ENCODE measurements around the gene SEBOX.

Gene SEBOX

DNA sequence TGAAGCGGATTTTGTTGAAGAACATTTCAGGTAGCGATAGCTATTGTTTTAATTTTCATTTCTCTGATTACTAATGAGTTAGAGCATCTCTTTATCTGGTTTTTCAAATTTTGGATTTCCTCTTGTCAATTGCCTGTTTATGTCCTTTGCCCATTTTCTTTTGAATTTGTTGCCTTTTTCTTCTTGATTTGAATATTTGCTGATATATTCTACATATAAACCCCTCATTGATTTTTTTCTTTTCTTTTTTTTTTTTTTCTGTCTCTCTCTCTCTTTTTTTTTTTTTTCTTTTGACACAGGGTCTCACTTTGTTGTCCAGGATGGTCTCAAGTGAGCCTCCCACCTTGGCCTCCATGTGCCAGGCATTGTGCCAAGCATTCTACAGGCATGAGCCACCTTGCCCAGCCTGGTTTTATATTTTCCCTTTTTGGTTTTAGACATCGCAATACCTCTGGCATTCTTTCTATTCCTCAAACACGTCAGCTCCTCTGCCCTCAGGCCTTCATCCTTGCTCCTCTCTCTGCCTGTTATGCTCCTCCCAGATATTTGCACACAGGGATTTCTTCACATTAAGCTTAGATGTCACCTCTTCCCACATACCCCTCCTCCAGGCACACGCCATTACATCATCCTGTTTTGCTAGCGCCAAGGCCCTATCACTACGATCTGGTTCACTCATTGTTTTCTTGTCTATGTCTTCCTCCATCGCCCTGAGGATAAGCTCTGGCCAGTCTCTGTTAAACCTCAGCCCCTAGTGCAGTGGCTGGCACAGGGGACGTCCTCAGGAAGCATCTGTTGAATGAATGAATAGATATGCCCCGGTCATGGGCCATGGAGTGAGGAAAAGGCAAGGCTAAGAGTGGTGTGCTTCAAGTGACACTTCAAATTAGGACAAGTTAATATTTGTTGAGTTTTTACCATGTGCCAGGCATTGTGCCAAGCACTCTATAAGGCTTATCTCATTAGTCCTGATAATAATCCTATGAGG, 15.1 kb upstream of the SEBOX start:
- in situ Hi-C loops (cut with HindIII; ENCODE audit: low pct_ligation_motif_present, low sequenced_read_pairs): no loop called here
- no peak for TF ChIP-seq CTCF (IDR thresholded peaks at IDR 0.05; ENCODE audit: low read depth, low read length, missing control alignments)
- Histone ChIP-seq H3K36me3 (replicated peaks) (no peaks in the 10 kb centered on the region), H3K27ac (no peak overlapping the region), H3K27me3 (replicated peaks) (peaks cover 6% of the 10 kb centered on the region), H3K4me3 (ENCODE audit: low read depth, low read length) (no peak overlapping the region)
- DNase-seq: no peak

GRCh38 chr17:28372945-28373274, 7.9 kb upstream of the SEBOX start:
- Histone ChIP-seq H3K27me3 (replicated peaks) (no peaks in the 10 kb centered on the region), H3K27ac (no peak overlapping the region), H3K4me3 (ENCODE audit: low read depth, low read length) (no peak overlapping the region), H3K36me3 (replicated peaks) (no peaks in the 10 kb centered on the region)
- in situ Hi-C loops (cut with HindIII; ENCODE audit: low pct_ligation_motif_present, low sequenced_read_pairs): no loop called here
- DNase-seq: no peak
- no peak for TF ChIP-seq CTCF (IDR thresholded peaks at IDR 0.05; ENCODE audit: low read depth, low read length, missing control alignments)

- no peak for DNase-seq
- TF ChIP-seq CTCF (IDR thresholded peaks at IDR 0.05; ENCODE audit: low read depth, low read length, missing control alignments): no peak
- Histone ChIP-seq H3K36me3 (replicated peaks) (no peaks in the 10 kb centered on the region), H3K27ac (peak overlapping the region; percentile 45), H3K27me3 (replicated peaks) (no peaks in the 10 kb centered on the region), H3K4me3 (ENCODE audit: low read depth, low read length) (peak overlapping the region; percentile 64)
- in situ Hi-C loops (cut with HindIII; ENCODE audit: low pct_ligation_motif_present, low sequenced_read_pairs): no loop called here
Measured at GRCh38 chr17:28372203-28372944, 7.4 kb upstream of the SEBOX start.

- peak within 1 kb of the TSS; percentile 64 for H3K4me3 ChIP-seq (ENCODE audit: low read depth, low read length)
- DNase-seq: peak; percentile 62
- TF ChIP-seq CTCF (IDR thresholded peaks at IDR 0.05; ENCODE audit: low read depth, low read length, missing control alignments): no peak
- no peaks in the 10 kb centered on the region for H3K27me3 ChIP-seq (replicated peaks)
- no peaks in the 10 kb centered on the region for H3K36me3 ChIP-seq (replicated peaks)
- peak within 1 kb of the TSS; percentile 45 for H3K27ac ChIP-seq
- in situ Hi-C loops (cut with HindIII; ENCODE audit: low pct_ligation_motif_present, low sequenced_read_pairs): no loop called here
Measured at GRCh38 chr17:28371245-28372202, 6.5 kb upstream of the SEBOX start, which contains the start of gene SARM1. Gene SARM1 (plus strand): TSS chr17:28371694. CDS start chr17:28372033, 339 bp downstream.

- in situ Hi-C loops (cut with HindIII; ENCODE audit: low pct_ligation_motif_present, low sequenced_read_pairs): no loop called here
- no peak overlapping the region for H3K4me3 ChIP-seq (ENCODE audit: low read depth, low read length)
- no peak overlapping the region for H3K27ac ChIP-seq
Measured at GRCh38 chr17:28370744-28371103, 5.7 kb upstream of the SEBOX start.

More at GRCh38 chr17:28370744-28371103, 5.7 kb upstream of the SEBOX start:
- no peak for DNase-seq
- TF ChIP-seq CTCF (IDR thresholded peaks at IDR 0.05; ENCODE audit: low read depth, low read length, missing control alignments): no peak
- Histone ChIP-seq H3K27me3 (replicated peaks) (no peaks in the 10 kb centered on the region), H3K36me3 (replicated peaks) (no peaks in the 10 kb centered on the region)

Measured in brain microvascular endothelial cell (primary cell).